ENCODE measurements around the gene RAB3GAP1.

DNA sequence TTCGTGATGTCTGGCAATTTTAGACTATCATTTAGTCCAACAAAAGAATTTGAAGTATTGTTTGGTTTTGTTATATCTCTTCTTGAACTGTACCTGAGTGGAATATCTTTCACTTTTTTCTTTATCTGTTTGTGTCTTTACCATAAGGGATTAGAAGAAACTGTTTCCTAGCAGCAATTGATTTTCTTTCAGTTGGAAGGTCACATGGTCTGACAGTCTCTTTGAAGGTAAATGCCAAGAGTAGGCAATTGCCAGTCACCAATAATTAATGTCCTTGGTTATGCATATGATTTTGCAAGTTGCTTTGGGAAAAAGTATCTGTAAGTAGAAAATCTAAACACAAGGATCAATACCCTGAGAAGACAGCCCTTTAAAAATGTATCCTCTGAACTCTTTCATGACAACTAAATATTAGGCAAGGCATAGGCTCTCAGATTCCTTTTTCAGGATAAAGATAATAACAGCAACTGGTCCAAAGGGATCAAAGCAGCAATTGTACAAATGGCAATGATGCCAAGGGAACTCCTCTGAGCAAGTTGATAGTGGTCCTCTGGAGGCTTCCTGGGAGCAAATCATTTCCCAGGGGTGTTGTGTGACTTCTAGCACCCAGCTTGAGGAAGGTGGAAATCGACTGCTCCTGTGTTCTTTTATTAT lies 22.5 kb upstream of the RAB3GAP1 start:
- TF ChIP-seq, protein P1, sequence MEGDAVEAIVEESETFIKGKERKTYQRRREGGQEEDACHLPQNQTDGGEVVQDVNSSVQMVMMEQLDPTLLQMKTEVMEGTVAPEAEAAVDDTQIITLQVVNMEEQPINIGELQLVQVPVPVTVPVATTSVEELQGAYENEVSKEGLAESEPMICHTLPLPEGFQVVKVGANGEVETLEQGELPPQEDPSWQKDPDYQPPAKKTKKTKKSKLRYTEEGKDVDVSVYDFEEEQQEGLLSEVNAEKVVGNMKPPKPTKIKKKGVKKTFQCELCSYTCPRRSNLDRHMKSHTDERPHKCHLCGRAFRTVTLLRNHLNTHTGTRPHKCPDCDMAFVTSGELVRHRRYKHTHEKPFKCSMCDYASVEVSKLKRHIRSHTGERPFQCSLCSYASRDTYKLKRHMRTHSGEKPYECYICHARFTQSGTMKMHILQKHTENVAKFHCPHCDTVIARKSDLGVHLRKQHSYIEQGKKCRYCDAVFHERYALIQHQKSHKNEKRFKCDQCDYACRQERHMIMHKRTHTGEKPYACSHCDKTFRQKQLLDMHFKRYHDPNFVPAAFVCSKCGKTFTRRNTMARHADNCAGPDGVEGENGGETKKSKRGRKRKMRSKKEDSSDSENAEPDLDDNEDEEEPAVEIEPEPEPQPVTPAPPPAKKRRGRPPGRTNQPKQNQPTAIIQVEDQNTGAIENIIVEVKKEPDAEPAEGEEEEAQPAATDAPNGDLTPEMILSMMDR (optimal IDR thresholded peaks at IDR 0.05 in 1 of 3, IDR thresholded peaks at IDR 0.05 in 1 of 3, conservative IDR thresholded peaks at IDR 0.05 in 1 of 3; ENCODE audit: extremely low read depth in 1 of 3, insufficient read depth in 2 of 3, low read length in 3 of 3), result no peak
- TF ChIP-seq EZH2 (IDR thresholded peaks at IDR 0.05; ENCODE audit: low read length), result no peak

Measured in keratinocyte (primary cell).